HG03575 (cell line): ENCODE measurements around the gene CALHM3.

Experiments
- ATAC-seq: cut with Tn5 transposase; IDR thresholded peaks from one replicate; pipeline ENCODE4 v1.9.1; 2021; ENCODE audit not compliant: unreplicated experiment, insufficient number of reproducible peaks, low FRiP score; ENCODE audit errors: extremely low read depth

The CALHM3 gene

DNA sequence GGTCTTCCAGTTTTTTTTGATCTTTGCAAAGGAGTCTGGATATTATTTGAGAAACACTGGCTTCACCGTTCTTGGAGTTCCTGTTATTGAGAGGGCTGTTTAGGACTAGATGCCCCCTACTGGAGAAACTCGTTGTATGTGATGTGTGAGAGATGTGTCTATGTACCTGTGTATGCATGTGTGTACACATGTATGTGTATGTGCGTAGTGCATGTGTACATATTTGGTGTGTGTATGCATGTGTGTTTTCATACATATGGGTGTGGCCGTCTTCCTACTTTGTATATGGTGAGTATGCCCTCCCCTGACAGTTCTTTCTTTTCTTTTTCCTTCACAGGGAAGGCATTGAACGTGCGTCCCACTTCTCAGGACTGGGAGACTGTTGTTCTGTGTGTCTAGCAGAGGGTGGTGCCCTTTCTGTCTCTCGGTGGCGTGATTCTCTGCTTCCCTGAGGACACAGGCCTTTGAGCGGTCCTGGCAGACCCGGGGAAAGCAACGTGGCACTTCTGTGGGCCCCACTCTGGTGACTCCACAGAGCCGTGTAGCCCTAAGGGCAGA lies 3.0 kb upstream of the CALHM3 start:
- no peak for ATAC-seq

GRCh38 chr10:103480521-103480920 lies 1.5 kb upstream of the CALHM3 start:
- no peak for ATAC-seq

DNA sequence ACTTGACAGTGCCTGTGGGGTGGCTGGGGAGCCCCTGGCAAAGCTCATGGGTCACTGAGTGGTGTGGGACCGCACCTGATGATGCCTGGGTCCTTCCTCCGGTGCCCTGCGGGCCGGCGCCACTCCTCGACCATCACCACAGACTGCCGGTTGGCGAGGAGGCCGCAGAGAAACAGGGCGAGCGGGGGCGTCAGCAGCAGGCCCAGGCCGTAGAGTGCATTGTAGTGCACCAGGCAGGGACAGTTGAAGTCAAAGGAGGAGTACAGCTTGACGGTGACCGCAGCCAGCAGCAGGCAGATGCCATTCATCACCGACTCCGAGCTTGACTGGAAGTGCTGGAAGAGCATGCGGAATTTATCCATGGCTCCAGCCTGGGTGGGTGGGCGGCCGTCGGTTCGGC lies 369 bp downstream of the CALHM3 start:
- no peak for ATAC-seq

- ATAC-seq: no peak
Observed at GRCh38 chr10:103476046-103476768, 2.8 kb downstream of the CALHM3 start.

DNA sequence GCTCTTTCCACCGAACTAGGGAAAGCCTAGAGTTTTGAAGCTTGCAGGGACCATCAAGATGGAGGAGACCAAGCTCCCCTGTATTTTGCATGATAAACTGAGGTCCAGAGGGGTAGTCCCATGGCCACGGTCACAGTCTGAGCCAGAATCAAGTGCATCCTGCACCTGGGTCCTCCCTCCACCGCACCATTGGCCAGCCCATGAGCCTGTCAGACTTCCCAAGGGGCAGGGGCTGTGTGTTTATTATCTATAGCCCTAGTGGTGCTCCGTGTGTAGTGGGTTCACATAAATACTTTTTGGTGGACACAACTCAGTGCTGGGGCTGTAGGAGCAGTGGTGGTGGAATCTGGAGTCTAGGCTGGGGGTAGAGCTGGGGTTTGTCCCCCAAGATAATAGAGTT lies 3.6 kb downstream of the CALHM3 start:
- ATAC-seq: no peak

DNA sequence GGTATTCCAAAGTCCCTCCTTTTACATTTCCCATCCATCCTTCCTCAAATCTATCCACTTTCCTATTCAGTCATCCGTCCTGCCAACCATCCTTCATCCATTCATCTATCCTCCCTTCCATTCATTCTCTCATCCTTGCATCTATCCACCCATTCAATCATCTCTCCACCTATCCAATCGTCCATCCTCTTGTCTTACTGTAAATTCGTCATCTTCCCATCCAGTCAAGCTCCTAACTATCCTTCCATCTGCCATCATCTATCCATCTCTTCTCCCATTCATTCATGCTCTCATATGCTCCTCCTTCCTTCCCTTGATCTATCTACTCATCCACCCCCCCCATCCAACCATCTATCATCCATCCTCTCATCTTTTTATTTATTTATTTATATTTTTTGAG lies 5.0 kb downstream of the CALHM3 start:
- ATAC-seq: no peak

GRCh38 chr10:103473261-103473671 lies 5.8 kb downstream of the CALHM3 start:
- no peak for ATAC-seq

- no peak for ATAC-seq
Observed at GRCh38 chr10:103472005-103472404, 7.0 kb downstream of the CALHM3 start.

GRCh38 chr10:103470761-103471653 lies 8.0 kb downstream of the CALHM3 start:
- ATAC-seq: peak; percentile 47

DNA sequence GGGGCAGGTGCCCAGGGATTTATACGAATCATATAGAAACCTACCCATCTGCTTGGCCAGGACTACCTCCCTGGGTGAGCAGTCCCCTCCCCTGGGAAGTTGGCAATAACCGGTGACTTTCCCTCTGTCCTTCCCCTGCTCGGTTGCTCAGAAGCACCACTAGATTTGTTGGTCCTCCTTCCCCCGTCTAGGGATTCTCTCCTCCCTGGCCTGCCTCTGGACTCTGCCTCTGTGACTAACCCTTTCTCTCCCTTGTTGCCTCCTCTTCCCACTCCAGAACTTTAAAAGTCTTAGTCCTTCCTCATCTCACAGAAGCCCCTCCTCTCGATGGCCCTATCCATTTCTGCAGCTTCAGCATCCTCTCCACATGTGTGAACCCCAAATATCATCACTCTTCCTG lies 9.8 kb downstream of the CALHM3 start:
- ATAC-seq: no peak

DNA sequence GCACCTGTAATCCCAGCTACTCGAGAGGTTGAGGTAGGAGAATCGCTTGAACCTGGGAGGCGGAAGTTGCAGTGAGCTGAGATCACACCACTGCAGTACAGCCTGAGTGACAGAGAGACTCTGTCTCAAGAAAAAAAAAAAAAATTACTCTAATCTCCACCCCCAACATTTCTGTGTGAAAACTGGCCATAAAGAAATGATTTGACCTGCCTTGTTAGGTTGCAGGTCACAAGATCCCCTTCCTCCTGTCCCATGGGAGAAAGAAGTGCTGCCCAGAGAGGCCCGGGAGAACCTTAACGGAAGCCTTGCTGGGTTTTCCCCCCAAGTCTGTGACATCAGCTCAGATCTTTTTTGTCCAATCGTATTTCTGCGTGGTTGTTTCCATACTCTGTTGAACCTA lies 11.6 kb downstream of the CALHM3 start:
- no peak for ATAC-seq

GRCh38 chr10:103466734-103467133 lies 12.3 kb downstream of the CALHM3 start:
- no peak for ATAC-seq

DNA sequence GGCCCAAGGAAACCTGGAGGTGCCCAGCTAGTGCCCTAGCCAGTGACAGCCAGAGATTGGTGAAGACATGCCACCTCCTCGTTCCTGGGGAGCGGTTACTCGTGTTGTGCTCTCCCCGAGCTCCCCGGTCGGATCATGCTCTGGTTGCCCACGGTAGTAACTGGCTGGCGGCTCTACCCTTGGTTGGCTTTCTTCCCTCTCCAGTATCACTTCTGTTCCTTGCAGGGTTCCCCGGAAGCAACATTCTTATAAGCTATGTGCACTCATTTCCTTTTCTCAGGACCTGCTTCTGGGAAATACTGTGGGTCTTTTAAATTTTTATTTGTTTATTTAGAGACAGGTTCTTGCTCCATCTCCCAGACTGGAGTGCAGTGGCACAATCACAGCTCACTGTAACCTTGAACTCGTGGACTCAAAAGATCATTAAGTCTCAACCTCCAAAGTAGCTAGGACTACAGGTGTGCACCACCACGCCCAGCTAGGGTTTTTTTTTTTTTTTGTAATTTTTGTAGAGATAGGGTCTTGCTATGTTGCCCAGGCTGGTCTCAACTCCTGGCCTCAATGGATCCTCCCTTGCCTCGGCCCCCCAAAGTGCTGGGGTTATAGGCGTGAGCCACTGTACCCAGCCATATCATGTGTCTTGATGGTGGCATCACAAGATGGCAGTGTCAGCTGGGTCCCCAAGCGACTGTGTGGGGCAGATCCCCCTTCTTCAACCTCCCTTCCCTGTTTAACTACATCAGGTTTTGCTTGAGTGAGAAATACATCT lies 13.4 kb downstream of the CALHM3 start:
- ATAC-seq: no peak

GRCh38 chr10:103463499-103463898 lies 15.5 kb downstream of the CALHM3 start:
- no peak for ATAC-seq

GRCh38 chr10:103459615-103460014 lies 19.4 kb downstream of the CALHM3 start:
- ATAC-seq: no peak

- no peak for ATAC-seq
Observed at GRCh38 chr10:103458720-103459119, 20.3 kb downstream of the CALHM3 start, which contains the start of gene CALHM1. TSS of gene CALHM1 (minus strand) at chr10:103458900. CDS start at chr10:103458751, 149 bp downstream.

- no peak for ATAC-seq
Observed at GRCh38 chr10:103457896-103458583, 21.0 kb downstream of the CALHM3 start.

GRCh38 chr10:103457176-103457712 lies 21.8 kb downstream of the CALHM3 start:
- no peak for ATAC-seq
